Measurements from ENCODE around the gene C1QA. TPM values are rescaled to one million over a fixed set of nuclear protein-coding genes. Genes with fewer than 3 reads are reported as not detected.

The C1QA gene
- polyA plus RNA-seq, 4 donors: 25.7 to 215 (median 108) TPM

DNA sequence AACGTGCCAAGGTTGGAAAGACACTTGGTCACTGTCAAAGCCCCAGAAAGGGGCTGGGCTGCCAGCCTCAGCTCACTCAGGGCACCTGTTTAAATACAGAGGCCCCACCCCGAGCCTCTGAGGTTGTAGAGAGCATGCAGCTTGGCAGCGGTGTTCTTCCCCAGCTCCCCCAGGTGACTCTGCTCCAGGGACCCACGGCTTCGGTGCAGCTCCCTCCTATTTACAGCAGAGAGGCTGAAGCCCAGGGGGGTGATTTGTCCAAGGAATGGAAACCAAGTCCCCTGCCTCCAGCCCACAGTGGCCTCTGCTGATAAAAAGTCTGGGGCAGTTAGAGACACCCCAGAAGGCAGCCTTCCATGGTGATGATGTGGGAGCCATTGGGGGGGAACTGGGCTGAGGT, 9.1 kb upstream of the C1QA start:
- Histone ChIP-seq H3K36me3 (ENCODE audit: control insufficient read depth in 3 of 3, insufficient read depth in 2 of 3, low read depth in 1 of 3, low read length in 3 of 3) (no peaks in the 10 kb centered on the region), H3K27ac (ENCODE audit: low read depth in 1 of 3, low read length in 2 of 3) (no peak overlapping the region), H3K4me3 (ENCODE audit: low read depth in 1 of 3, low read length in 3 of 3) (no peak overlapping the region), H3K4me1 (ENCODE audit: control insufficient read depth in 3 of 3, insufficient read depth in 2 of 3, low read depth in 1 of 3, low read length in 2 of 3) (no peaks in the 10 kb centered on the region), H3K27me3 (ENCODE audit: control insufficient read depth in 3 of 3, insufficient read depth in 3 of 3, low read length in 3 of 3) (peaks cover 0 to 31% (median 9%) of the 10 kb centered on the region in 3 donors), H3K9me3 (ENCODE audit: control insufficient read depth in 2 of 2, insufficient read depth in 1 of 2, low read depth in 1 of 2, low read length in 1 of 2) (no peaks in the 10 kb centered on the region)
- 7 to 42% (median 32%) methylated on average over 5 of the region's 5 CpGs for WGBS, 3 donors
- FAIRE-seq (no peak), DNase-seq (no peak)

DNA sequence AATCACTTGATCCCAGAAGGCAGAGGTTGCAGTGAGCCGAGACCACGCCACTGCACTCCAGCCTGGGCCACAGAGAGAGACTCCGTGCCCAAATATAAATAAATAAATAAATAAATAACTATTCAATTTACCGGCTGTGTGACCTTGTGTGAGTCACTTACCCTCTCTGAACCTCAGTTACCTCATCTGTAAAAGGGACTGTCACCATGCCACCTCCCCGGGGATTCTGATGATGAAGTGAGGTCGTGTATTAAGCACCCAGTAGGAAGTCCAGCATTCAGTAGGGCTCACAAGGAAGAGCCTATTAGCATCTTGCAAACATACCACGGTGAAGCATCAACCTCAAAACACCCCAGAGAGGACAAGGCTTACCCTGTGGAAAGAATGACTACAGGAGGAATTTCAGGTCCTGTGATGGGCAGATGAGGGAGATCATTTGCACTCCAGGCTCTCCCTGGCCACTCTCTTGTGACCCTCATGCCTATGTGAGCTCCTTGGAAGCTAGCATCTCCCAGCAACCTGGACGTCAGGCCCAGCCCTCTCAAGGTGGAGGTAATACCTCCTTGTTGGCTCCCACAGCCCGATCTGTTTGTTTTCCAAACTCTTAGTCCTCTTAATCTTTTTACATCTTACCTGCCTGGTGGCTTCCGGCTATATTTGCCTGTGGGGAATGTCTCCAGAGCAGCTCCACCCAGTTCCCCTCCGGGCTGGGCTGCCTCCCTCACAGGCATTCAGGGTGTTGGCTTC, 7.6 kb upstream of the C1QA start:
- no peak overlapping the region for H3K4me3 ChIP-seq (ENCODE audit: low read depth in 1 of 3, low read length in 3 of 3)
- no peak overlapping the region for H3K27ac ChIP-seq (ENCODE audit: low read depth in 1 of 3, low read length in 2 of 3)
- H3K36me3 ChIP-seq (ENCODE audit: control insufficient read depth in 3 of 3, insufficient read depth in 2 of 3, low read depth in 1 of 3, low read length in 3 of 3): no peaks in the 10 kb centered on the region
- no peaks in the 10 kb centered on the region for H3K9me3 ChIP-seq (ENCODE audit: control insufficient read depth in 2 of 2, insufficient read depth in 1 of 2, low read depth in 1 of 2, low read length in 1 of 2)
- 36 to 40% (median 40%) methylated on average over 11 of the region's 11 CpGs for WGBS, 3 donors
- DNase-seq: no peak
- no peaks in the 10 kb centered on the region for H3K4me1 ChIP-seq (ENCODE audit: control insufficient read depth in 3 of 3, insufficient read depth in 2 of 3, low read depth in 1 of 3, low read length in 2 of 3)
- no peak for FAIRE-seq
- H3K27me3 ChIP-seq (ENCODE audit: control insufficient read depth in 3 of 3, insufficient read depth in 3 of 3, low read length in 3 of 3): peaks cover 0 to 28% (median 9%) of the 10 kb centered on the region in 3 donors

DNA sequence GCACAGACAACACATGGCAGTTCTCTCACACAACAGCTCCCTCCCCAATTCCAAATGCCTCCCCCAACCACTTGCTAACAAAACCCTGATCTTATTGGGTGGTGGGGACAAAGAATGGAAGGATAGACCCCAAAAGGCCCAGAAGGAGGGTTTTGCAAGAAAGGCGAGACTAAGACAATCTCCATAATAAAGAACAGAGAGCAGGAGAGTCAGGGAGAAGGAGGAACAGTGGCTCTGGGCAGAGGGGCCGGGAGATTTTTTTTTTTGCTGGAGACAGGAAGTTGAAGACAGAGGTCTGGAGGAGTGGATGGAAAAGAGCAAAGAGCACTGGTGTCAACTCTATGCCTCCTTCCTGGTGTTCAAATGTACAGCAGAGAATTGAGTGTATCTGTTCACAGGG, 6.5 kb upstream of the C1QA start:
- H3K27ac ChIP-seq (ENCODE audit: low read depth in 1 of 3, low read length in 2 of 3): no peak overlapping the region
- no peak for DNase-seq
- H3K4me3 ChIP-seq (ENCODE audit: low read depth in 1 of 3, low read length in 3 of 3): no peak overlapping the region
- H3K9me3 ChIP-seq (ENCODE audit: control insufficient read depth in 2 of 2, insufficient read depth in 1 of 2, low read depth in 1 of 2, low read length in 1 of 2): peaks cover 0 to 4% of the 10 kb centered on the region in 2 donors
- peaks cover 0 to 25% (median 9%) of the 10 kb centered on the region in 3 donors for H3K27me3 ChIP-seq (ENCODE audit: control insufficient read depth in 3 of 3, insufficient read depth in 3 of 3, low read length in 3 of 3)
- H3K4me1 ChIP-seq (ENCODE audit: control insufficient read depth in 3 of 3, insufficient read depth in 2 of 3, low read depth in 1 of 3, low read length in 2 of 3): no peaks in the 10 kb centered on the region
- no peaks in the 10 kb centered on the region for H3K36me3 ChIP-seq (ENCODE audit: control insufficient read depth in 3 of 3, insufficient read depth in 2 of 3, low read depth in 1 of 3, low read length in 3 of 3)
- 29 to 48% (median 45%) methylated on average over 2 of the region's 2 CpGs for WGBS, 3 donors
- no peak for FAIRE-seq

DNA sequence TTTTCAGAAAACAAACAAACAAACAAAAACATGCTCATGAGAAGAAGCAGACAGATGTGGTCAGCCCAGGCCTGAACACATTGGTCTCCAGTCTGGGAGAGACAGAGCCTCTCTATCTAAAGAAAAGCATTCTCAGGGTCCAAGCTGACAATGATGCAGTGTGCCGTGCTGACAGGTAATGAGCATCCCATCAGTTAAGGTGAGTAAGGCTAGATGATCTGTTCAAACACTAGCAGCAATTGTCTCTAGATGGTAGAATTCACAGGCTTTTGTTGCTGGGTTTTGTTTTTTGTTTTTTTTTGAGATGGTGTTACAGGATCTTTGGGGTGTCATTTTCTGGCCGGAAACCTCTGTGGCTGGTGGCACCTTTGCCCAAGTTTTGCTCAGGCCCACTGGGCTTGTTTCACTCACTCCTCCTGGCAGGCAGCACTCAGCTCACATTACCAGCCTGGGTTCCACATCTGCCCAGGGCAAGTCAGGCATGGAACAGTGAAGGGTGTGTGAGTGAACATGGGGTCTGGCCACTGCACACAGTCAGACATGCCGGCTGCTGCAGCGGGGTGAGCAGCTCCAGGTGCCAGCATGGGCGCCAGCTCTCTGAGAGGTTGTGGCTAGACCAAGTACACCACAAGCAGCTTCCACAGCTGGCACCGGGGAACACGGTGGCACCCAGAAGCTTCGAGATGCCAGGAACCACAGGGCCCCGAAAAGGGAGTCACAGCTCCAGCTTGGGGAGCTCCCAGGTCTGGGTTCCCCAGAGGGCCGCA, 2.5 kb upstream of the C1QA start:
- Histone ChIP-seq H3K27ac (ENCODE audit: low read depth in 1 of 3, low read length in 2 of 3) (no peak overlapping the region), H3K9me3 (ENCODE audit: control insufficient read depth in 2 of 2, insufficient read depth in 1 of 2, low read depth in 1 of 2, low read length in 1 of 2) (peaks cover 0 to 6% of the 10 kb centered on the region in 2 donors), H3K4me3 (ENCODE audit: low read depth in 1 of 3, low read length in 3 of 3) (no peak overlapping the region), H3K4me1 (ENCODE audit: control insufficient read depth in 3 of 3, insufficient read depth in 2 of 3, low read depth in 1 of 3, low read length in 2 of 3) (no peaks in the 10 kb centered on the region), H3K27me3 (ENCODE audit: control insufficient read depth in 3 of 3, insufficient read depth in 3 of 3, low read length in 3 of 3) (peaks cover 0 to 4% (median 2%) of the 10 kb centered on the region in 3 donors), H3K36me3 (ENCODE audit: control insufficient read depth in 3 of 3, insufficient read depth in 2 of 3, low read depth in 1 of 3, low read length in 3 of 3) (no peaks in the 10 kb centered on the region)
- FAIRE-seq (no peak), DNase-seq (no peak)
- 82 to 86% (median 83%) methylated on average over 10 of the region's 10 CpGs for WGBS, 3 donors

DNA sequence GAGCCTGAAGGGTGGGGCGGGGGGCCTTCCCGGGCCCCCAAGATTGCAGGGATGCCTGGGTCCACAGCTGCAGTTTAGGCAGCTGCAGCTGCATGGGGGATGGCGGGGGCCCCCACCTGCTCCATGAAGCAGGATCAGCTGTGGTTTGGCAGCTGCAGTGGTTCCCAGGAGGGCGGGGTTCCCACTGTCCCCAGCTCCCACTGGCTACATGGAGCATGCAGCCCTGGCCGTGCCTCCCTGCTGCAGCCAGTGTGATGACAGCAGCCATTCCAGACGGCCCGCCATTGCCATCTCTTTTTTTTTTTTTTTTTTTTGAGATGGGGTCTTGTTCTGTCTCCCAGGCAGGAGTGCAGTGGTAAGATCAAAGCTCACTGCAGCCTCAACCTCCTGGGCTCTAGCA, 992 bp upstream of the C1QA start:
- Histone ChIP-seq H3K4me1 (ENCODE audit: control insufficient read depth in 3 of 3, insufficient read depth in 2 of 3, low read depth in 1 of 3, low read length in 2 of 3) (no peaks in the 10 kb centered on the region), H3K27me3 (ENCODE audit: control insufficient read depth in 3 of 3, insufficient read depth in 3 of 3, low read length in 3 of 3) (peaks cover 0 to 4% (median 0%) of the 10 kb centered on the region in 3 donors), H3K27ac (ENCODE audit: low read depth in 1 of 3, low read length in 2 of 3) (no peak overlapping the region), H3K36me3 (ENCODE audit: control insufficient read depth in 3 of 3, insufficient read depth in 2 of 3, low read depth in 1 of 3, low read length in 3 of 3) (no peaks in the 10 kb centered on the region), H3K9me3 (ENCODE audit: control insufficient read depth in 2 of 2, insufficient read depth in 1 of 2, low read depth in 1 of 2, low read length in 1 of 2) (peaks cover 0 to 6% of the 10 kb centered on the region in 2 donors), H3K4me3 (ENCODE audit: low read depth in 1 of 3, low read length in 3 of 3) (no peak overlapping the region)
- 56 to 63% (median 61%) methylated on average over 7 of the region's 7 CpGs for WGBS, 3 donors
- FAIRE-seq: no peak
- no peak for DNase-seq

DNA sequence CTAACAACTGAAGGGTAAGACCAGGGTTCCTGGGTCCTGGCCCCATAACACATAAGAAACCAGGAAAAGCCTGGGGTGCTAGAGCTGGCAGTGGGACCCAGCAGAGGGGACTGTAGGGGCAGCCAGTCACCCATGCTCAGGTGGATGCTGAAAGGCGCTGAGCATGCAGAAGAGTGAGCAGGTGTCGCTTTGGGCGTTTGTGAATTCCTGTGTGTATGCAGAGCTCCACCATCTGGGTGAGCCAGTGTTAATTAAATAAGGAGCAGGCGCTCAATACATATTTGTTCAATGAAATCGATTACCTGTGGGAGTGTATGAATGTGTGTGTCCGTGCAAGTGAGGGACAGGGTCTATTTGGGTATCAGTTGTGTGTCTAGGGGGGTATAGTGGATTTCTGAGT, 499 bp downstream of the C1QA start:
- 16 to 60% (median 33%) methylated on average over 6 of the region's 6 CpGs for WGBS, 3 donors
- H3K4me1 ChIP-seq (ENCODE audit: control insufficient read depth in 3 of 3, insufficient read depth in 2 of 3, low read depth in 1 of 3, low read length in 2 of 3): no peaks in the 10 kb centered on the region
- peak in 1 of 2 donors; percentile 20 for DNase-seq
- FAIRE-seq: no peak
- H3K4me3 ChIP-seq (ENCODE audit: low read depth in 1 of 3, low read length in 3 of 3): peak overlapping the region in 1 of 3 donors; percentile 15
- H3K9me3 ChIP-seq (ENCODE audit: control insufficient read depth in 2 of 2, insufficient read depth in 1 of 2, low read depth in 1 of 2, low read length in 1 of 2): peaks cover 0 to 6% of the 10 kb centered on the region in 2 donors
- no peaks in the 10 kb centered on the region for H3K36me3 ChIP-seq (ENCODE audit: control insufficient read depth in 3 of 3, insufficient read depth in 2 of 3, low read depth in 1 of 3, low read length in 3 of 3)
- peak overlapping the region in 1 of 3 donors; percentile 48 for H3K27ac ChIP-seq (ENCODE audit: low read depth in 1 of 3, low read length in 2 of 3)
- H3K27me3 ChIP-seq (ENCODE audit: control insufficient read depth in 3 of 3, insufficient read depth in 3 of 3, low read length in 3 of 3): peaks cover 0 to 4% (median 0%) of the 10 kb centered on the region in 3 donors

DNA sequence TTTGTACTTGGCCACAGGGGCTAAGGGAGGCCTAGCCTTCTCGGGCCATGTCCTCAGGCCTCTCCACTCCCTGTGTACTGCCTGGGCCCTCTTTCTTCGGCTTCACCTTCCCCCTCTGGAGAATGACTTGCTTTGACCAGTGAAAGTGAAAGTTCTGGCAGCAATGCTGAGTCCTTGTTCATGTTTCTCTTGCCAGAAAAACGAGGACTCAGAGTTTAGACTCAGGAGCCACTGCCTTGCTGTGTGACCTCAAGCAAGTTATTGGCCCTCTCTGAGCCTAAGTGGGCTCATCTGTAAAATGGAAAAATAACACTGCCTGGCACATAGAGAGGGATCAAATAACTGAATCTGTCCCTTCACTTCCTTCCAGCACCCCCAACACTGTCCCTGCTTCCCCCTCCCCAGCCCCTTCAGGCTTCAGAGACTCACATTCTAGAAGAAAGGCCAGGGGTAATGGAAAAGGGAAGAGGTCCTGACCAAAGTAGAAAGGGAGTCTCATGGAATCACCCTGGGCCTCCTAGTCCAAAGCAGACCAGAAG, 1.5 kb downstream of the C1QA start:
- Histone ChIP-seq H3K9me3 (ENCODE audit: control insufficient read depth in 2 of 2, insufficient read depth in 1 of 2, low read depth in 1 of 2, low read length in 1 of 2) (peaks cover 0 to 6% of the 10 kb centered on the region in 2 donors), H3K4me3 (ENCODE audit: low read depth in 1 of 3, low read length in 3 of 3) (no peak overlapping the region), H3K27me3 (ENCODE audit: control insufficient read depth in 3 of 3, insufficient read depth in 3 of 3, low read length in 3 of 3) (peaks cover 0 to 4% (median 0%) of the 10 kb centered on the region in 3 donors), H3K4me1 (ENCODE audit: control insufficient read depth in 3 of 3, insufficient read depth in 2 of 3, low read depth in 1 of 3, low read length in 2 of 3) (no peaks in the 10 kb centered on the region), H3K27ac (ENCODE audit: low read depth in 1 of 3, low read length in 2 of 3) (no peak overlapping the region), H3K36me3 (ENCODE audit: control insufficient read depth in 3 of 3, insufficient read depth in 2 of 3, low read depth in 1 of 3, low read length in 3 of 3) (no peaks in the 10 kb centered on the region)
- no peak for DNase-seq
- no peak for FAIRE-seq
- 37 to 56% (median 41%) methylated on average over 3 of the region's 3 CpGs for WGBS, 3 donors

DNA sequence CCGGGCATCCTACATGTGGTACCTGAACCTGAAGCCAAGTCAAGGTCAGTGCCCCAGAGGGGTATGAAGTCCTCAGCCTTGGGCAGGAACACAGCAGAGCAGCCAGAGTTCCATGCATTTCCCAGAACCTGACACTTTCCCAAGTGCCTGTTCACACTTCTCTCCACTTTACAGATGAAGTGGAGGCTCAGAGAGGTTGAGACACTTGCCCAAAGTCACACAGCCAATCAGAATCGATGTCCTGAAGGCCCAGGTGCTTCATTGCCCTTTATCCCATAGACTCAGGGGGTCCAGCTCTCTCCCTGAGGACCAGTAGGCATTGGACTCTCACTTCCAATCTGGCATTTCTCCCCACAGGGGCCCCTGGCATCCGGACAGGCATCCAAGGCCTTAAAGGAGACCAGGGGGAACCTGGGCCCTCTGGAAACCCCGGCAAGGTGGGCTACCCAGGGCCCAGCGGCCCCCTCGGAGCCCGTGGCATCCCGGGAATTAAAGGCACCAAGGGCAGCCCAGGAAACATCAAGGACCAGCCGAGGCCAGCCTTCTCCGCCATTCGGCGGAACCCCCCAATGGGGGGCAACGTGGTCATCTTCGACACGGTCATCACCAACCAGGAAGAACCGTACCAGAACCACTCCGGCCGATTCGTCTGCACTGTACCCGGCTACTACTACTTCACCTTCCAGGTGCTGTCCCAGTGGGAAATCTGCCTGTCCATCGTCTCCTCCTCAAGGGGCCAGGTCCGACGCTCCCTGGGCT, 2.2 kb downstream of the C1QA start:
- Histone ChIP-seq H3K4me1 (ENCODE audit: control insufficient read depth in 3 of 3, insufficient read depth in 2 of 3, low read depth in 1 of 3, low read length in 2 of 3) (no peaks in the 10 kb centered on the region), H3K27me3 (ENCODE audit: control insufficient read depth in 3 of 3, insufficient read depth in 3 of 3, low read length in 3 of 3) (peaks cover 0 to 4% (median 0%) of the 10 kb centered on the region in 3 donors), H3K36me3 (ENCODE audit: control insufficient read depth in 3 of 3, insufficient read depth in 2 of 3, low read depth in 1 of 3, low read length in 3 of 3) (no peaks in the 10 kb centered on the region), H3K27ac (ENCODE audit: low read depth in 1 of 3, low read length in 2 of 3) (no peak overlapping the region), H3K9me3 (ENCODE audit: control insufficient read depth in 2 of 2, insufficient read depth in 1 of 2, low read depth in 1 of 2, low read length in 1 of 2) (peaks cover 0 to 6% of the 10 kb centered on the region in 2 donors), H3K4me3 (ENCODE audit: low read depth in 1 of 3, low read length in 3 of 3) (no peak overlapping the region)
- DNase-seq (no peak), FAIRE-seq (no peak)
- WGBS, 3 donors: 82 to 84% (median 83%) methylated on average over 21 to 23 of the region's 23 CpGs

Data from small intestine (tissue), 7 donors.